Activated CD4-positive, alpha-beta T cell treated with anti-CD3 and anti-CD28 coated beads, Interleukin-2, amount 50 U/mL, for 24 hours (primary cell): ENCODE measurements around the gene CHP1.
"Not testable (repeated sequence)": the region's sequence is repeated elsewhere in the genome, so short reads cannot be mapped to it uniquely, and the experiment has no call there.

Source experiments
- DNase-seq, 2 donors: peaks; one replicate each; pipeline ENCODE4 v3.0.0-alpha.2; 2020; ENCODE audit warnings: low read depth in 1 of 2, low spot score in 1 of 2

The CHP1 gene

DNA sequence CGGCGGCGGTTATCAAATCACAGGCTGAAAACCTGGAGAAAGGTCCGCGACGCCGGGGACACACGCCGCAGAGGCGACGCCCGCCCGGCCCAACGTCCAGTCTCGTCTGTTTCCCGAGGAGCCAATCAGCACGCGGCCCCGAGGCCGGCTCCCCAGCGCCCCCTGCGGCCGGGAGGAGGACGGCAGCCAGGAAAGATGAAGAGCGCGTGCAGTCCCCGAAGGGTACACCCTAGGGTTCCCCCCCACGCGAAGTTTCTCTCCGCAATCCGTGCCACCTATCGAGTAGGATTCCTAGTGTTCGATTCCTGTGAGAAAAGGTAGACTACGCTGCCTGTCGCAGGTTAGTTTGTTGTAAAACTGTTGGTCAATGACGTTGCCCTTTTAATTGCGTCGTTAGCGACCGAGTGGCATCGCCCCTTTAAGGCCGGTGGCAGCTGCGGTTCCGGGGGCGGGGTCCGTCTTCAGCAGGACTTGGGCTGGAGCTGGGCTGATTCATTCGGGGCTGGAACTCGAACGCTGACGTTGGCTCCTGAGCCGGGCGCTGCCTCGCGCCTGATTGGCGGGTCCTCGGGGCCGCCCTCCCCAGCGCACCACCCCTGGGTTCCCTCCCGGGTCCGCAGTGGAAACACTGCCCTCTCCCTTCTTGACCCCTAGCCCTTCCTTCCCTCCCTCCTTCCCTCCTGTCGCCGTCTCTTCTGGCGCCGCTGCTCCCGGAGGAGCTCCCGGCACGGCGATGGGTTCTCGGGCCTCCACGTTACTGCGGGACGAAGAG is at the start of gene CHP1, which contains the start of gene EXD1:
Gene CHP1, plus strand, starts transcription at position 619 of the 772 bp plus-strand sequence. Its CDS starts 115 bp downstream, at position 734.
Gene EXD1, minus strand, starts transcription at position 108 of the 772 bp plus-strand sequence. CDS start 4,182 bp downstream, outside the sequence.
- DNase-seq: peak; percentile 88 to 93

DNA sequence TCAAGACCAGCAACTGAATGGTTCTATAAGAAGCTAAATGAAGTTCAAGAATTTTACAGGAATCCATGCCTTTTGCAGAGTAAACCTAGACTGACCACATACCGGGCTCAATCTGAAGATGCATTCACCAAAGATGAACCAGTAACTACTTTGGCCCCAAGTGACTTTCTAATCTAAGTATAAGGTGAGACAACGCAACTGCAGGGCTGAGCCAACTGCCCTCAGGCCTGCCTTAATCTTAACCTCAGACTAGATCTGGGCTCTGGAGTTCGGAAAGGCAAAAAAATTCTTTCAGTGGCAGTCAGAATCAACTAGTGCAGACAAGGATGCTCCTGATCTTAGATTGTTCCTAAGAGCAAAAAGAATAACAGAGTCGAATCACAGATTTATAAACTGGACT is 48.8 kb upstream of the CHP1 start:
- no peak for DNase-seq

DNA sequence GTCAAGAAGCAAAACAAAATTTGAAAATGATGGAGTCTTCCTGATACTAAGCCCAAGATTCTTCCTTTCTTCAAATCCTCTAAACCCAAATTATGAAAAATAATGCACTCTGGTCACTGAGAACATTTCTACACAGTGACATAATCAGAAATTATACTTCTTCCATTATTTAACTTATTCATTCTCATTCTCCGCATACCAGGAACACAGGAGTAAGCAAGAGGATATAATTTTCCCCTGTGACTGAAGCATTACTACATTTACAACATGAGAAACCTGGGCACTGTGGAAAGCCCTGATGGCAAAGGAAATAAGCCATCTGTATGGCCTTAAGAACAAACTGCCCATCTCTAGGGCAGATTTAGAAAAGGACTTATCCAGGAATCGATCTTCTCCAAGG is 47.5 kb upstream of the CHP1 start:
- no peak for DNase-seq

DNA sequence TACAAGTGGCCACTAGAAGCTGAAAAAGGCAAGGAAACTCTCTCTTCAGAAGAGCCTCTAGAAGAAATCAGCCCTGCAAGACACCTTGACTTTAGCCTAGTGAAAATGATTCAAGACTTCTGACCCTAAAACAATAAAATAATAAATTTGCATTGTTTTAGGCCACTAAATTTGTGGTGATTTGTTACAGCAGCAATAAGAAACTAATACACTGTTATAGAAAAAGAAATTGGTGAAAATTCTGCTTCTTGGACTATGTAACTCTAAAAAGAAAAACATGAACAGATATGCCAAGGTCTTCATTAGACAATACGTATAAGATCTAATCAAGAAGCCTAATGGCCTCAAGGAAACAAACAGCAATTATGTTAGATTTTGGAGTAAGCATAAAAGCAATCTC is 36.6 kb upstream of the CHP1 start:
- no peak for DNase-seq

DNA sequence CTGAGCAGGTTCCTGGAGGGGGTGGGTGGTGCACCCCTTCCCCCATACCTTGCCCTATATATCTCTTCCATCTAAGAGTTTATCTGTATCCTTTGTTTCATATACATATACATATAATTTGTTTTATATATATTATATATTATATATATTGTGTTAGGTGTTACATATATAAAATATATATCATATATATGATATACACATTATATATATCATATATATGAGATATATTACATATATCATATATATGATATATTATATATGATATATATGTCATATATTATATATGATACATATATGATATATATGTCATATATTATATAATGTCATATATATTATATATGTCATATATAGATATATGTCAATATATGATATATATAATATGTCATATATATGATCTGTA is 31.6 kb upstream of the CHP1 start:
- DNase-seq: no peak

DNA sequence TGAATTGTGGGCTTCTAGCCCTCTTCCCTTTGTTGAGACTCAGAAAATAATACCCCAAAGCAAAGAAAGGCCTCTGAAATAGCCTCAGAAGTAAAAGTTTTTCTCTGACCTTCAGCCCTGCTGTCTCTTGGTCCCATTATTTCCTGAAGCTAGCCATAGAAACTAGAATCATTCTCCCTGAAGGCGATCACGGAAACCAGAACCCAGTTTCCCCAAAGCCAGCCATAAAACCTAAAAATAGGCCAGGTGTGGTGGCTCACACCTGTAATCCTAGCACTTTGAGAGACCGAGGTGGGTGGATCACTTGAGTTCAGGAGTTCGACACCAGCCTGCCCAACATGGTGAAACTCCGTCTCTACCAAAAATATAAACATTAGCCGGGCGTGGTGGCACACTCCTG is 27.7 kb upstream of the CHP1 start:
- no peak for DNase-seq

DNA sequence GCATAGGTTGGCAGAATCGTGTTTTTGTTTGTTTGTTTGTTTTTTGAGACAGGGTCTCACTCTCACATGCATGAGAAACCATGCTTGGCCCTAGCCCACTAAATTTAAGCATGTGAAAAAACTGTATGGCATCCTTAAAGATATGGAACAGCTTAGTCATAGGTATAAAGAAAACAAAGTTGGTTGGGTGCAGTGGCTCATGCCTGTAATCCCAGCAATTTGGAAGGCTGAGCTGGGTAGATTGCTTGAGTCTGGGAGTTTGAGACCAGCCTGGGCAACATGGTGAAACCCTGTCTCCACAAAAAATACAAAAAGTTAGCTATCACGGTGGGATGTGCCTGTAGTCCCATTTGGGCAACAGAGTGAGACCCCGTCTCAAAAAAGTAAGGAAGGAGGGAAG is 25.8 kb upstream of the CHP1 start:
- DNase-seq: no peak

DNA sequence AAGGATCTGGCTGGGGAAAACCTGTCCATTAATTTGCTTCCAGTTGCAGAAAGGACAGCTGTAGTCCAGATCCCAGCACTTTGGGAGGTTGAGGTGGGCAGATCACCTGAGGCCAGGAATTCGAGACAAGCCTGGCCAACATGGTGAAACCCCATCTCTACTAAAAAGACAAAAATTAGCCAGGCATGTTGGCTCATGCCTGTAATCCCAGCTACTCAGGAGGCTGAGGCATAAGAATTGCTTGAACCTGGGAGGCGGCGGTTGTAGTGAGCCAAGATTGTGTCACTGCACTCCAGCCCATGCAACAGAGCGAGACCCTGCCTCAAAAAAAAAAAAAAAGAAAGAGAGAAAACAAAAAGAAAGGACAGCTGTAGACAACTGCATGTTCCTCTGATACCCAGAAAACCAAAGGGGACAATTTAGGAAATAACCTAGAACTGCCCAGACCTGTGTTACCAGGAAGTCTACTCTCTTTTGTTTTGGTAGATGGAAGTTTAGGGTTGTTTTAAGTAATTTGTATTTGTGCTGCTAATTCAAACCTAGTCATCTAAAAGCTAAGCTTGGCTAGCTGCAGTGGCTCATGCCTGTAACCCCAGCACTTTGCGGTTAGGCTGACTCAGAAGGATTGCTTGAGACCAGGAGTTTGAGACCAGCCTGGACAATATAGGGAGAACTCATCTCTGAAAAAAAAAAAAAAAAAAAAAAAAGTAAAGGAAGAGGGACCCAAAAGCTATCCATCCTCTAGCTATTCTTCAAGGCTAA is 23.2 kb upstream of the CHP1 start:
- no peak for DNase-seq

DNA sequence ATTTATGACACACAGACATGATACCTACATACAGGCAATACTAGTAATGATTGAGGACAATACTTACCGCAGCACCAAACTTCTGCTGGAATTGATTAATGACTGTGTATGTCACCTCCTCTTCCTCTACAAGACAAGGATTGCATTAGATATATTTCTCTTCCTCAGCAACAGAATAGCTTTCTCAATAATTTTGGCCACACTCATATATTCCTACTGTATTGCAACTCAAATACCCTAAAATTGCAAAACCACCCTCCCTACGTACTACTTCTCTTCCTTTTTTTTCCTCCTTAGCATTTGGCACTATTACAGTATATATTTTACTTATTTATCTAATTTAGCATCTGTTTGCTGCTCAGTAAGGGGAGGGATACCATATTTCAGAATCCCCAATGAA is 15.4 kb upstream of the CHP1 start:
- no peak for DNase-seq

DNA sequence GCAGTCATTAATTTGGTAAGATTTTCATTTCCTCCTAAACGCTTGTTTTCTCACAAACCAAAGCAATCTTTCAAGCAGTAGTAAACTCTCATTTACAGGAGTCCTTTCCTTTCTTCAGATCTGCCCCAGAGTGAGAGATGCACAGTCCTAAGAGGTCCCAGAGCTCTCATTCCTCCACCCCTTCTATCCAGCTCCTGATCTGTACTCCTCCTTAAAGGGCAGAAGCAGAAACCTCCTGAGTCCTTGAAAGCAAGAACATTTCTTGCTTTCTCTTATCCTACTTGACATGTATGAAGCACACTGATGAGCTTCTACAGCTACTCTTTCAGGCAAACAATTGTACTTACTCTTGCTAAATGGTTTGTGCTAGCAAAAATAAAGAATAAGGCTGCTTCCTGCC is 12.2 kb upstream of the CHP1 start:
- no peak for DNase-seq

DNA sequence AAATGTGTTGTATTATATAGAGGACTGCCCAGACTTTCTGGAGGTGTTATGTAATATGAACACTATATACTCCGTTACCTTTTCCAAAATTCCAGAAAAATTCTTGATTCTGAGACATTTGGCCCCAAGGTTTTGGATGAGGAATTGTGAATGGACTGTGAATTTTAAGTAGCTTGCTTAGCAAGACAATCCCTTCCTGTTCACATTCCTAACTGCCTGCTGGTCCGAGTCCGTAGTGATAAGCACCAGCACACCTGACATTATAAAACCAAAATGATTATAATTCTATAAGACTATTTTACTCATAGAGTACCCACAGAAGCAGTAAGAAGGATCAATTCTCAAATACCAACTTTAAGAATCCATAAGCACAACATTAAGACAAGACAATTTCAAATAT is 11.7 kb upstream of the CHP1 start:
- no peak for DNase-seq

DNA sequence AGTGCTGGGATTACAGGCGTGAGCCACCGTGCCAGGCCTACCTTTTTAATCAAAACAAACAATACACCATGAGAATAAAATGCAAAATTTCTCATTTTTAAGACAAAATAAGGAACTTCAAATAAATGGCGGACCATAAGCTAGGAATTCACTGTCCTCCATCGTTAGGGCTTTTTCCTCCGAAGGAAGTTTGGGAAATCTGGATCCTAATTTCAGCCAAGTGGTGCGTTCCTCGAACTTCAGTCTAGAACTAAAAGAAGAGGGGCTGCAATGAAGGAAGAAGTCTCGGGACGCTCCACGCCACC is 771 bp upstream of the CHP1 start:
- no peak for DNase-seq

DNA sequence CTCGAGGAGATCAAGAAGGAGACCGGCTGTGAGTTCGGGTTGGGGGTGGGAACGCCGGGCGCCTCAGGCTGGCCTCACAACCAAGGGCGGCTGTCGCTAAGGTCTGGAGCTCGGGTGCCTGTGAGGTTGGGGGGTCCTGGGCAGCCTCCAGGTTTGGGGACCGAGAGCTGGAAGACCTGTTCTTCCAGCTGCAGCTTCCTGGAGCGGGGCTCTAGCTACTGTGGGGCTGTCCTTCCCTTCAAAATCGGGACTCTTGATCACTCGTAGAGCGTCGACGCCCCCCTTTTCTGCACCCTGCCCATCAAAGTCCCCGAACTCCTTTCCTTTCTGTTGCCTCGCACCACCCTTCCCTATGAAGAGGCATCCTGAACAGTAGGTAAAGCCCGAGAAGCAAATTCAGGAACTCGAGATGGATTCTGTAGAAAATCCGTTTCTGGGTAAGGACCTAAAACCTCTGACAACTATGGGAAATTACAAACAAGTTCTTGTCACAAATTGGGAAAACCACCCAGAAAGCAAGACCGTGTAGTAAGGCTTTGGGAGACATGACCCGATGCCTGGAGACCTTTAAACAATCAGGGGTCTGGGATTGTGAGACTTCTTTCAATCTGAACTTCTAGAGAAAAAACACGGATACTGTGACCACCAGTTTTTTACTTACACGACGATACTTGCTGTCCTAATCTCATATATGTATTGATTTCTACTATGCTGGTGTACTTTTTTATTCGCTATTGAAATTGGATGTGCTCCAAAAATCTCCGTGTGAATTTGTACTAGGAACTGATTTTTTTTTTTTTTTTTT is 556 bp downstream of the CHP1 start:
- DNase-seq: no peak

DNA sequence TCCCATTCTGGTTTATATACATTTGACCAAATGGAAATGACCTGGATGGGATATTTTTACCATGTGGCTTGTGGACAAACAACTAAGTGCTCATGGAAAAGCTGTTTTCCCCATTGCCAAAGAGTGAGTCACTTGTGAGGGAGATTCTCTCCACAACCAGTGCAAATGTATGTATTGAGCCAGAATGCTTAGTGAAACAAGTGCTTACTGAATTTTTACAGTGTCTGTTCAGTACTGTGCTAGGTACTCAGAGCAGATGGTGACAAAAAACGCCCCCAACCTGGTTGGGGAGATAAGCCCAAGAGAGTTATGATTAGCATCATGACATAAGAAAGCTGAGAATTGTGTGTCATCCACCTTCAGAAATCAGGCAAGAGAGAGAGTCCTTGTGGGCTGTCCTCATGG is 2.3 kb downstream of the CHP1 start:
- DNase-seq: no peak

DNA sequence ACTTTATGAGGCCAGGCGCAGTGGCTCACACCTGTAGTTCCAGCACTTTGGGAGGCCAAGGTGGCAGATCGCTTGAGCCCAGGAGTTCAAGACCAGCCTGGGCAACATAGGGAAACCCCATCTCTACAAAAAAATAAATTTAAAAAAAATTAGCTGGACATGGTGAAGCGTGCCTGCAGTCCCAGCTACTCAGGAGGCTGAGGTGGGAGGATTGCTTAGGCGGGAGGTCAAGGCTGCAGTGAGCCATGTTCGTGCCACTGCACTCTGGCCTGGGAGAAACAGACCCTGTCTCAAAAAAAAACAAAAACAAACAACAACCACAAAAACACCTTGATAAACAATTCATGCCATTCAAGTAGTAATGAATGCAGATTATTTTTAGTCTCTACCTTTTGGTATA is 4.2 kb downstream of the CHP1 start:
- DNase-seq: not testable (repeated sequence)

DNA sequence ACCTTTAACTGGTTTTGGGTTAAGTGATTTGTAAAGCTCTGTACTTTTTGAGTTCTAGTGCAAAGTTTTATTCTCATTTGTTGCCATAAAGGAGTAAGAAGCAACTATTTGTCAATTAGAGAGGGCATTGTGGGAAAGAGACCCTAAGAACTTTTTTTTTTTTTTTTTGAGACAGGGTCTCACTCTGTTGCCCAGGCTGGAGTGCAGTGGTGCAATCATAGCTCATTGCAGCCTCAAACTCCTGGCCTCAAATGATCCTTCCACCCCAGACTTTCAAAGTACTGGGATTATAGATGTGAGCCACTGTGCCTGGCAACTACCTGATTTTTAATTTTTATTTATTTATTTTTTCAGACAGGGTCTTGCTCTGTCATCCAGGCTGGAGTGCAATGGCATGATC is 4.9 kb downstream of the CHP1 start:
- DNase-seq: no peak

DNA sequence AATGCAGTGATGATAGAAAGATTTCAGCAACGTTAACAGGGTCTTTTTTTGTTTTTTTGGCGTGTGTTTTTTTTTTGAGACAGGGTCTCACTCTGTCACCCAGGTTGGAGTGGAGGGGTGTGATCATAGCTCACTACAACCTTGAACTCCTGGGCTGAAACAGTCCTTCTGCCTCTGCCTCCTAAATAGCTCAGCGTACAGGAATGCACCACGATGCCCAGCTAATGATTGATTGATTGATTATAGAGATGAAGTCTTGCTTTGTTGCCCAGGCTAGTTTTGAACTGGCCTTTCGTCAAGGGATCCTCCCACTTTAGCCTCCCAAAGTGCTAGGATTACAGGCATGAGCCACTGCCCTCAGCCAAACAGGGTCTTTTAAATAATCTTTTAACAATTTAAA is 7.0 kb downstream of the CHP1 start:
- no peak for DNase-seq

DNA sequence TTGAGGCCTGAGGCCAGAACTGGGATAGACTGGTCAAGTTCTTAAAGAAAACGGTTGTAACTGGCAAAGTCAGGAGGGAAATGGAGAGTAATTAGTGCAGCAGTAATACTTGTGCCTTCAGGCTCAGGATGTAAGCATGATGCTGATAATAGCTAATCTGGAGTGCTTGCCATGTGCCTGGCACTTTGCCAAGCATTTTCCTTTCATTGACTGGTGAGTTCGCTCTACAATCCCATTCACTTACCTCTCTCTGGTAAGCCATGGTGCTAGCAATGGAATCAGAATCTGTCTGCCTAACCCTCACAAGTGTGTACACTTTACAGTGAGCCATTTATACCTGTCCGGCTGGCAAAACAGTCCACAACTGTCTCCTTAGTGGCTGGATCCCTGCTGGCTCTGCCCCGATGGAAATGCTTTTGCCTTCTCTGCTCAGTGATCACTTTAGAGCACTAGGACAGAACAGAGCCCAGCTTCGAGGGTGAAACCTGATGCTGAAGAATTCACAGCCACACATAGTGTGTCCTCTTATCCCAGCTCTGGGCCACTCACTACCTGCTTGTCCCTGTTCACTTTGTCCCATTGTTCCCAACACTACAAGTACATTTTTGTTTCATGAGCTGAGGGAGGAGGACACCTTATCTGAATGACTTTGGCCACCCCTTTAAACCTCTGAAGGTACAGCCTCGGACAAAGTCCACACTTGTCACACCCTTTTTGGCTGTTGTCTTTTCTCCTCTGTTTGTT is 10.3 kb downstream of the CHP1 start:
- DNase-seq: no peak

DNA sequence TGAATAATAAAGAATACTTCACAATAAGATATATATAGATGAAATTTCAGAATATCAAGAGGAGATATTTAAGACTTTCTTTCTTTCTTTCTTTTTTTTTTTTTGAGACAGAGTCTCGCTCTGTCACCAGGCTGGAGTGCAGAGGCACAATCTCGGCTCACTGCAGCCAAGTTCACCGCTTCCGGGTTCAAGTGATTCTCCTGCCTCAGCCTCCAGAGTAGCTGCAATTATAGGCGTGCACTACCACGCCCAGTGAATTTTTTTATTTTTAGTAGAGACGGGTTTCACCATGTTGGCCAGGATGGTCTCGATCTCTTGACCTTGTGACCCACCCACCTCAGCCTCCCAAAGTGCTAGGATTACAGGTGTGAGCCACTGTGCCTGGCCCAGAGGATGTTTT is 19.7 kb downstream of the CHP1 start:
- DNase-seq: not testable (repeated sequence)

DNA sequence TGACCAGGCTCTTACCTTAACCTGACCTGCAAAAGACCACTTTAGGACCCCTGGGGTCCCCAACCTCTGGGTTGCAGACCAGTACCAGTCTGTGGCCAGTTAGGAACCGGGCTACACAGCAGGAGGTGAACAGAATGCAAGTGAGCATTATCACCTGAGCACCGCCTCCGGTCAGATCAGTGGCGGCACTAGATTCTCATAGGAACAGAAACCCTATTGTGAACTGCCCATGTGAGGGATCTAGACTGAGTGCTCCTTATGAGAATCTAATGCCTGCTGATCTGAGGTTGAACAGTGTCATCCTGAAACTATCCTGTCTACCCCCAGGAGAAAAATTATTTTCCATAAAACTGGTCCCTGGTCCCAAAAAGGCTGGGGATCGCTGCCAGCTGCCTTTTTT is 20.3 kb downstream of the CHP1 start:
- no peak for DNase-seq

DNA sequence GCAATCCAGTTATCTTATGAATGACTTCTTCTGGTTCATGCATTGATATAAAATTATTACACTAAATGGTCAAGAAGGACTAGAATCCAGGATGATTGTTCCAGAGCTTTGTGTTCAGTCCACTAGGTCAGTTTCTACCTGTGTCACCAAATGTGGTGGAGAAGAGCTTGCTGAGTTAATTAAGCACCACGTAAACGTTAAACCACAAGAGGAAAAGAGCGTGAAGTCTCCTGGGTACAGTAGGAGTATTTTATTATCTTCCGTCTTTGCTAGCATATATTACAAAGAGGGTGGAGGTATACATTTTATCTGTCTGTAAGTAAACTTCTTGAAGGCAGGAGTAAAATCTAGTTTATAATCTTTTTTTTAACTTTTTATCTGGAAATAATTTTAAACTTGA is 23.5 kb downstream of the CHP1 start:
- no peak for DNase-seq
